GM13976 (cell line): ENCODE data around the gene ENDOD1.

ENCODE experiments used
- DNase-seq: peaks from one replicate; pipeline ENCODE4 v3.0.0; 2012; ENCODE audit warnings: low spot score
- in situ Hi-C: fragments of 300-500 bp; cut with MboI; formaldehyde crosslinking; loops from one replicate; pipeline ENCODE4 v1.12.0; 2022; ENCODE audit warnings: low sequenced_read_pairs, mixed read lengths, inconsistent platforms; ENCODE audit not compliant: unreplicated experiment
- TF ChIP-seq, protein P1 (sequence below): IDR thresholded peaks from 2 replicates; pipeline ENCODE4 v1.5.1; 2012; ENCODE audit warnings: borderline replicate concordance, mild to moderate bottlenecking; ENCODE audit not compliant: insufficient read depth; ENCODE audit errors: extremely low read depth, missing control alignments, control extremely low read depth

Gene ENDOD1

DNA sequence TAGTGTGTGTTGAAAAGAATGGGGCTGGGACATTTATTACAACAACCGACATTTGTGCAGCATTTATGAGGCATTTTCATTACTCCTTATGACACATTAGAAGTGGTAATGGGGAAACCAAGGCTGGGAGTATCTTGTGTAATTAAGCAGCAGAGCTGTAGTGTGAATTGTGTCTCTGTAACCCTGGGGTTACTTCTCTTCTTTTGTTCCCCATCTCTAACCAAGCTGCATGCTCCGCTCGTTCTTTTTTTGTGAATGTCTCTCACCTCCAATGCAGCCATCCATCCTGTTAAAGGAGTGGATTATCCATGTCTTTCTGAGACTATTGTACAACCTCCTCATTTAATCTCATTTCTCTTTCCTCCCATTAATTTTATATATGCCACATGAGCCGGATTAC is 65.7 kb downstream of the ENDOD1 start:
- in situ Hi-C loops, result loop anchor here (10.0 to 25.0 kb wide), 2 partner anchors 549 to 1282 kb away; no protein-coding TSS in a partner anchor
- DNase-seq, result no peak
- TF ChIP-seq, protein P1, sequence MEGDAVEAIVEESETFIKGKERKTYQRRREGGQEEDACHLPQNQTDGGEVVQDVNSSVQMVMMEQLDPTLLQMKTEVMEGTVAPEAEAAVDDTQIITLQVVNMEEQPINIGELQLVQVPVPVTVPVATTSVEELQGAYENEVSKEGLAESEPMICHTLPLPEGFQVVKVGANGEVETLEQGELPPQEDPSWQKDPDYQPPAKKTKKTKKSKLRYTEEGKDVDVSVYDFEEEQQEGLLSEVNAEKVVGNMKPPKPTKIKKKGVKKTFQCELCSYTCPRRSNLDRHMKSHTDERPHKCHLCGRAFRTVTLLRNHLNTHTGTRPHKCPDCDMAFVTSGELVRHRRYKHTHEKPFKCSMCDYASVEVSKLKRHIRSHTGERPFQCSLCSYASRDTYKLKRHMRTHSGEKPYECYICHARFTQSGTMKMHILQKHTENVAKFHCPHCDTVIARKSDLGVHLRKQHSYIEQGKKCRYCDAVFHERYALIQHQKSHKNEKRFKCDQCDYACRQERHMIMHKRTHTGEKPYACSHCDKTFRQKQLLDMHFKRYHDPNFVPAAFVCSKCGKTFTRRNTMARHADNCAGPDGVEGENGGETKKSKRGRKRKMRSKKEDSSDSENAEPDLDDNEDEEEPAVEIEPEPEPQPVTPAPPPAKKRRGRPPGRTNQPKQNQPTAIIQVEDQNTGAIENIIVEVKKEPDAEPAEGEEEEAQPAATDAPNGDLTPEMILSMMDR, result no peak

DNA sequence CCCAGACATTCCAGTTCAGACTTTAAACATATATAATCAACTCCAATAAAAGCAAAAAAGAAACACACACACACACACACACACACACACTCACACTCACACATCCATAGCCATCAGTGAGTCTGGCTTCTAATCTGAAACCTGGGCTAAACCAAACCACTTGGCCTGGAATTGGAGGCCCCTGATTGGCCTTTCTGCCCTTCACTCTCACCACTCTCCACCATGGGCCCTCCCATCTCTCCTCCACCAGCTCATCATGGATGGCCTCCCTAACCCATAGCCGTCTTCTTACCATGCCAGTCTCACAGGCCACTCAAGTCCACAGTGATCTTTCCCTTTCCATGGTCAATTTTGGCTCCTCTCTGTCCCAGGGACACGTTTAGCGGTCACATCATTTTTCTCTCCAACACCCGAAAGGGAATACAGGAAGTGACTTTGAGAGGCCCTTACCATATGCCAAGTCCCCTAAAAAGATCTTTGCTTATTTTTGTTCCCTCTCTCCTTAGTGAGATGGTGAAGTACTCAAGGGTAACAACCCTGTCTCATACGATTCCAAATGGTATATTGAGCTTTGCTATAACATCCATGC is 66.6 kb downstream of the ENDOD1 start:
- in situ Hi-C loops, result loop anchor here (10.0 to 25.0 kb wide), 2 partner anchors 549 to 1281 kb away; no protein-coding TSS in a partner anchor
- TF ChIP-seq, protein P1, result no peak
- DNase-seq, result no peak

DNA sequence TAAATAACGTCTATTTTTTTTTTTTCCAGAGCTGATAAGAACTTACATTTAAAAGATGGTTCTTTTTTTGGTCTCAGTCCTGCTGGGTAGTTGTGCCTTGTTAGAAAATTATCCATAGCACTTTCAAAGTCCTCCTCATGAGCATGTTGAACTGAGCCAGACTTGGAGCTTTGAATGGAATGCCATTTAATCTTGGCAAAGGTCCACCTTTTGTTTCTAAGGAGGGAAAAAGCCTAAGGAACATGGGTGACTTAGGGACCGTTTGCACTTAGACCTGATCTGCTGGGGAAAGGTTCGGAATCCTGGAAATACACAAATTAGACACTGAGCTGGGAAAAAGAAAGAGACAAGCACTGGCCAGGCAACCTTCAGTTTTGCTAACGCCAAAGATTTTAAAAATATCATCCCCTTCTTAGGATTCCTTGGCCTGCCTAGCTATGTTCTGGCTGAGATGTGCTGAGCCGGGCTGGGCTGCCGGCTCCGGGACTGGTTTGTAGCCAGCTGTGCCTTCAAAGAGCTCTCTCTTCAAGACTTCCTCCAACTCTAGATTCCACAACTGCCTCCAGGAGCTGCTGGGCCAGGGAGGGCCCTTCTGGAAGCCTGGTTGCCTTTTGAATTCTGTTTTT is 67.4 kb downstream of the ENDOD1 start:
- DNase-seq, result no peak
- in situ Hi-C loops, result loop anchor here (10.0 to 25.0 kb wide), 2 partner anchors 548 to 1280 kb away; no protein-coding TSS in a partner anchor
- TF ChIP-seq, protein P1, result no peak

DNA sequence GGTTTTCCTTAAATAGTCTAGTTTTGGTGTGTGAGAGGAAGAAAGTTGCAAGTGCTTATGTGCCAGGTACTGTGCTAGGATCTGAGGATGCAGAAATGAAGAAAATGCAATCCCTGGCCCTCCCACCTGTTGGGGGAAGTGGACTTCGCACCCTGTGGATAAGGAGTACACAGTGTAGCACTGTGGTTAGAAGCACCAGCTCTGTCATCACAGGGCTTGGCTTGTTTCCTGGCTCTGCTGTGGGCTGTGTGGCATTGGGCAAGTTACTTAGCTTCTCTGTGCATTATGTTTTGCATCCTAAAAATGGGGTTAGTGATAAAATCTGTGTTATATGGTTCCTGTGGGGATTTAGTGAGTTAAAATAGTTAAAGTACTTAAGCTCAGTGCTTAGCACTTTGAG is 68.2 kb downstream of the ENDOD1 start:
- in situ Hi-C loops, result loop anchor here (10.0 to 25.0 kb wide), 2 partner anchors 547 to 1279 kb away; no protein-coding TSS in a partner anchor
- TF ChIP-seq, protein P1, result no peak
- DNase-seq, result no peak

DNA sequence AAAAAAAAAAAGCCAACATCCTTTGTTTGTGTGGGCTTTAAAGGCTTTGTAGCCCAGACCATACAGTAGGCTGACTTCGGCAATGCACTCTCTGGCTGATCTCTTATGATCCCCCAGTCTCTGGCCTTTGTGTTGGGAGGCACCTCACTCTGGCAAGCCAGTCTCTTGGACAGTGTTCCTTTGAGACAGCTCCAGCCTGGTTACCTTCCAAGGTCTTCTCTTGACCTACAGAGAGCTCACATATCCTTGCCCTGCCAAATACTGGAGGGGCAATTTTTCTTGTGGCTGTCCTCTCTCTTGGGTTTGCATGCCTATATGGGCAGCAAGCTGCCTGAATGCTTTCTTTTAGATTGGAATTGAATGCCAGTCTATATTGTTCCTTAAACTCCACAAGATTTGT is 71.6 kb downstream of the ENDOD1 start:
- no peak for DNase-seq
- TF ChIP-seq, protein P1, result no peak
- in situ Hi-C loops, result loop anchor here (25.0 kb wide), 1 partner anchor 1276 kb away; no protein-coding TSS in a partner anchor

DNA sequence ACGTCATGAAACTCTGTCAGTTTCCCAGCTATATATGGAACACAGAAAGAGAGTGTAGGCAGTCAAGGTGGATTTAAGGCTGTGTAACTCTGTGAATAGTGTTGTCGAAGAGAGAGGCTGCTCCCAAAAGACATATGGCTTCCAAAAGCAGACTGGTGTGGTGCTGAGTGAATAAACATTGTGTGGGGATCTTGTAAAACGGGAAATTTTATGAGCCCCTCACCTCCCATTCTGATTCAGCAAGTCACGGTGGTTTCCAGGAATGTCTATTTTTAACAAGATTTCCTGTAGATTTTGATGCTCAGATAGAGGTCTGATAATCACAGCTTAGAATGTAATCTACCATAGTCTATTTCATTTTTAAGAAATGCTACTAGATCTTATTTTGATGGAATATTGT is 73.5 kb downstream of the ENDOD1 start:
- TF ChIP-seq, protein P1, result no peak
- in situ Hi-C loops, result loop anchor here (25.0 kb wide), 1 partner anchor 1274 kb away; no protein-coding TSS in a partner anchor
- no peak for DNase-seq
